ENCODE results near the gene GLI3. TPM values are rescaled to one million over a fixed set of nuclear protein-coding genes. Genes with fewer than 3 reads are reported as not detected.

GLI3 gene
- total RNA-seq, 1 donor from 2014 or later, result 32.0 TPM

- no peak overlapping the region for H3K4me2 ChIP-seq
- no peak overlapping the region for H3K27ac Mint-ChIP-seq
These were observed 318.4 kb downstream of the GLI3 start for GRCh38 chr7:41918597-41918996.

GRCh38 chr7:41916450-41916927, 320.5 kb downstream of the GLI3 start:
- no peaks in the 10 kb centered on the region for H3K4me1 ChIP-seq
- H3K27me3 ChIP-seq, result no peaks in the 10 kb centered on the region
- H3K4me3 ChIP-seq, result no peak overlapping the region
- peaks cover 2% of the 10 kb centered on the region for H3K27me3 Mint-ChIP-seq (ENCODE audit: insufficient read depth, low read depth)
- no peak overlapping the region for H3K27ac ChIP-seq
- no peak overlapping the region for H2AFZ ChIP-seq (replicated peaks)
- no peak overlapping the region for H3K4me3 Mint-ChIP-seq
- DNase-seq (ENCODE audit: low spot score), result no peak
- no peak overlapping the region for H3K4me2 ChIP-seq
- H3K4me1 Mint-ChIP-seq, result peaks cover 2% of the 10 kb centered on the region
- no peaks in the 10 kb centered on the region for H3K36me3 ChIP-seq
- no peaks in the 10 kb centered on the region for H3K9me3 Mint-ChIP-seq
- H3F3A ChIP-seq (ENCODE audit: low read depth), result no peaks in the 10 kb centered on the region
- no peak overlapping the region for H3K9ac ChIP-seq
- no peaks in the 10 kb centered on the region for H3K79me2 ChIP-seq (ENCODE audit: low read depth)
- TF ChIP-seq EZH2 (IDR thresholded peaks at IDR 0.05) (no peak), EZH2phosphoT487 (IDR thresholded peaks at IDR 0.05) (no peak)
- TF ChIP-seq, protein P1, sequence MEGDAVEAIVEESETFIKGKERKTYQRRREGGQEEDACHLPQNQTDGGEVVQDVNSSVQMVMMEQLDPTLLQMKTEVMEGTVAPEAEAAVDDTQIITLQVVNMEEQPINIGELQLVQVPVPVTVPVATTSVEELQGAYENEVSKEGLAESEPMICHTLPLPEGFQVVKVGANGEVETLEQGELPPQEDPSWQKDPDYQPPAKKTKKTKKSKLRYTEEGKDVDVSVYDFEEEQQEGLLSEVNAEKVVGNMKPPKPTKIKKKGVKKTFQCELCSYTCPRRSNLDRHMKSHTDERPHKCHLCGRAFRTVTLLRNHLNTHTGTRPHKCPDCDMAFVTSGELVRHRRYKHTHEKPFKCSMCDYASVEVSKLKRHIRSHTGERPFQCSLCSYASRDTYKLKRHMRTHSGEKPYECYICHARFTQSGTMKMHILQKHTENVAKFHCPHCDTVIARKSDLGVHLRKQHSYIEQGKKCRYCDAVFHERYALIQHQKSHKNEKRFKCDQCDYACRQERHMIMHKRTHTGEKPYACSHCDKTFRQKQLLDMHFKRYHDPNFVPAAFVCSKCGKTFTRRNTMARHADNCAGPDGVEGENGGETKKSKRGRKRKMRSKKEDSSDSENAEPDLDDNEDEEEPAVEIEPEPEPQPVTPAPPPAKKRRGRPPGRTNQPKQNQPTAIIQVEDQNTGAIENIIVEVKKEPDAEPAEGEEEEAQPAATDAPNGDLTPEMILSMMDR (IDR thresholded peaks at IDR 0.05), result no peak
- no peaks in the 10 kb centered on the region for H3K9me3 ChIP-seq (ENCODE audit: low read depth)
- H4K20me1 ChIP-seq (ENCODE audit: low read depth), result no peaks in the 10 kb centered on the region
- no peaks in the 10 kb centered on the region for H3K36me3 Mint-ChIP-seq
- H3K27ac Mint-ChIP-seq, result no peak overlapping the region

More at GRCh38 chr7:41918597-41918996, 318.4 kb downstream of the GLI3 start:
- Histone ChIP-seq H3K27me3 (no peaks in the 10 kb centered on the region), H3K27ac (no peak overlapping the region), H3K79me2 (ENCODE audit: low read depth) (no peaks in the 10 kb centered on the region), H3K4me3 (no peak overlapping the region), H3K9me3 (ENCODE audit: low read depth) (no peaks in the 10 kb centered on the region), H2AFZ (replicated peaks) (no peak overlapping the region), H4K20me1 (ENCODE audit: low read depth) (no peaks in the 10 kb centered on the region), H3K36me3 (no peaks in the 10 kb centered on the region), H3K4me1 (no peaks in the 10 kb centered on the region), H3K9ac (no peak overlapping the region), H3F3A (ENCODE audit: low read depth) (no peaks in the 10 kb centered on the region)
- no peak for DNase-seq (ENCODE audit: low spot score)
- Mint-ChIP-seq H3K4me1 (peaks cover 3% of the 10 kb centered on the region), H3K4me3 (no peak overlapping the region), H3K27me3 (ENCODE audit: insufficient read depth, low read depth) (peaks cover 2% of the 10 kb centered on the region), H3K36me3 (no peaks in the 10 kb centered on the region), H3K9me3 (no peaks in the 10 kb centered on the region)
- no peak for TF ChIP-seq EZH2 (IDR thresholded peaks at IDR 0.05)

GRCh38 chr7:41915871-41916270, 321.1 kb downstream of the GLI3 start:
- Histone ChIP-seq H3K4me2 (no peak overlapping the region), H2AFZ (replicated peaks) (no peak overlapping the region), H3K4me1 (no peaks in the 10 kb centered on the region), H3K9ac (no peak overlapping the region), H3K4me3 (no peak overlapping the region), H3K9me3 (ENCODE audit: low read depth) (no peaks in the 10 kb centered on the region), H3K27ac (no peak overlapping the region), H3K79me2 (ENCODE audit: low read depth) (no peaks in the 10 kb centered on the region), H3F3A (ENCODE audit: low read depth) (no peaks in the 10 kb centered on the region), H3K27me3 (no peaks in the 10 kb centered on the region), H3K36me3 (no peaks in the 10 kb centered on the region), H4K20me1 (ENCODE audit: low read depth) (no peaks in the 10 kb centered on the region)
- Mint-ChIP-seq H3K4me3 (no peak overlapping the region), H3K9me3 (no peaks in the 10 kb centered on the region), H3K27ac (no peak overlapping the region), H3K27me3 (ENCODE audit: insufficient read depth, low read depth) (peaks cover 2% of the 10 kb centered on the region), H3K36me3 (no peaks in the 10 kb centered on the region), H3K4me1 (no peaks in the 10 kb centered on the region)
- no peak for DNase-seq (ENCODE audit: low spot score)
- TF ChIP-seq EZH2phosphoT487 (IDR thresholded peaks at IDR 0.05), result no peak
- TF ChIP-seq EZH2 (IDR thresholded peaks at IDR 0.05), result no peak
- TF ChIP-seq, protein P1 (IDR thresholded peaks at IDR 0.05), result no peak

- H2AFZ ChIP-seq (replicated peaks), result no peak overlapping the region
- DNase-seq (ENCODE audit: low spot score), result no peak
- no peaks in the 10 kb centered on the region for H3K36me3 Mint-ChIP-seq
- no peak overlapping the region for H3K27ac ChIP-seq
- H4K20me1 ChIP-seq (ENCODE audit: low read depth), result no peaks in the 10 kb centered on the region
- H3F3A ChIP-seq (ENCODE audit: low read depth), result no peaks in the 10 kb centered on the region
- no peaks in the 10 kb centered on the region for H3K79me2 ChIP-seq (ENCODE audit: low read depth)
- no peaks in the 10 kb centered on the region for H3K4me1 ChIP-seq
- H3K4me2 ChIP-seq, result no peak overlapping the region
- H3K4me1 Mint-ChIP-seq, result no peaks in the 10 kb centered on the region
- TF ChIP-seq EZH2phosphoT487 (IDR thresholded peaks at IDR 0.05) (no peak), EZH2 (IDR thresholded peaks at IDR 0.05) (no peak)
- TF ChIP-seq, protein P1 (IDR thresholded peaks at IDR 0.05), result no peak
- no peak overlapping the region for H3K27ac Mint-ChIP-seq
- H3K9me3 Mint-ChIP-seq, result peaks cover 3% of the 10 kb centered on the region
- H3K27me3 ChIP-seq, result no peaks in the 10 kb centered on the region
- H3K9ac ChIP-seq, result no peak overlapping the region
- H3K9me3 ChIP-seq (ENCODE audit: low read depth), result no peaks in the 10 kb centered on the region
- no peak overlapping the region for H3K4me3 Mint-ChIP-seq
- no peaks in the 10 kb centered on the region for H3K36me3 ChIP-seq
- H3K4me3 ChIP-seq, result no peak overlapping the region
- no peaks in the 10 kb centered on the region for H3K27me3 Mint-ChIP-seq (ENCODE audit: insufficient read depth, low read depth)
These were observed 324.0 kb downstream of the GLI3 start for GRCh38 chr7:41912851-41913567.

Measured in neural progenitor cell (in vitro differentiated cells).